Measurements from ENCODE around the gene NDUFS3.
"Not testable (repeated sequence)": the region's sequence is repeated elsewhere in the genome, so short reads cannot be mapped to it uniquely, and the experiment has no call there.

NDUFS3 gene

DNA sequence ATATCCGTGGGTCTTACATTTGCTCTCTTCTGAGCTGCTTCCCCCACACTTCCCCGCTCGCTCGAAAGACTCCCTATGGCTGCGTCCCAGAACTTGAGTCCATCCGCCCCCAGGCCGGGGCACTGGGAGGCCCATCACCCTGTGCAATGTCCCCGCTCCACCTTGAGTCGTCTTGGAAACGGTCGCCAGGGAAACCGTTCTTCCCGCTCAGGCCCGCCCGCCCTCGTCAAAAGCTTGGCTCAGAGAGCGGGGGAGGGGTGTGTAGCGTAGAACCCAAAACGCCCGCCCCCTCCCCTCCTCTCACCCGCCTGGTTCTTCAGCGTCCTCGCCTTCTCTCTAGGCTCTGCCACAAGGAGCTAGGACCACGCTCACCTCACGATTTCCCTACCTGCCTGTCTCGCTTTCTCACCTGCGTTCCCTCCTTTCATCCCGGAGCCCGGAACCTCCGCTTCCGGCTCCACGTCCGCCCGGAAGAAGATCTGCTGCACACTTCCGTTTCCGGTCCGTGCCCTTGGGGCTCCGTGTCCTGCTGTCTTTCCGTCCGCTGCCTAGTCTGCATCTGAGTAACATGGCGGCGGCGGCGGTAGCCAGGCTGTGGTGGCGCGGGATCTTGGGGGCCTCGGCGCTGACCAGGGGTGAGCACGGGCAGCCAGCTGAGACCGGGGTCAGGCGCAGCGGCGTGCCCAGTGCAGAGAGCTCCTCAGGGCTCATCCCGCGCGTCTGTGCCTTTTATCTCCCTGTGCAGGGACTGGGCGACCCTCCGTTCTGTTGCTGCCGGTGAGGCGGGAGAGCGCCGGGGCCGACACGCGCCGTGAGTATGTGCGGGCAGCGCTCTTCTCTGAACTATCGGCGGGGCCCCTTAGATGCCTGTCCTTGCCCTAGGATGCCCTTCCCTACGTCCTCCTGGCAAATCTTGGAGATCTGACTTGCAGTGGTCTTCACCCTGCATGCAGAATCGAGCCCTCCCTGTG lies at the start of gene NDUFS3, which contains the start of gene KBTBD4:
NDUFS3 (plus strand) TSS at position 551 of the 971 bp plus-strand sequence; CDS start at position 569, 18 bp downstream.
KBTBD4 (minus strand) TSS at position 447 of the 971 bp plus-strand sequence; CDS start at position 428, 19 bp downstream.
- peak; percentile 93 for DNase-seq

DNA sequence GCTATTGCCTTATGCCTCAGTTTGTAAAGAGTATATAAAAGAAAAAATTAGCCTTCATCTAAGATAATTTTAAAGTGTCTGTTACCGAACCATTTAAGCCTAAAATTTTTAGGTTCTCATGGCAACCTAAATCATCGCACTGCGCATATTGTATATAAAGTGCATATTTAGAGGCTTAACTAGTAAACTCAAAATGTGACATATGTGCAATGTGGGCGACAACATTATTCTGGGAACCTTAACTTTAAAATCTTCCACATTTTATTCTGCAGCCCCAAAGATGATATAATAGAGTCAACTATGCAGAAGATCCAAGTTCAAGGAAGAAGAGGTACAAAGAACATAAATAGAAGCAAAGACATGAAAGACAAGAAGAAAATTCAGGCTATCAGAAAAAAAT lies 48.9 kb upstream of the NDUFS3 start:
- DNase-seq, result no peak

DNA sequence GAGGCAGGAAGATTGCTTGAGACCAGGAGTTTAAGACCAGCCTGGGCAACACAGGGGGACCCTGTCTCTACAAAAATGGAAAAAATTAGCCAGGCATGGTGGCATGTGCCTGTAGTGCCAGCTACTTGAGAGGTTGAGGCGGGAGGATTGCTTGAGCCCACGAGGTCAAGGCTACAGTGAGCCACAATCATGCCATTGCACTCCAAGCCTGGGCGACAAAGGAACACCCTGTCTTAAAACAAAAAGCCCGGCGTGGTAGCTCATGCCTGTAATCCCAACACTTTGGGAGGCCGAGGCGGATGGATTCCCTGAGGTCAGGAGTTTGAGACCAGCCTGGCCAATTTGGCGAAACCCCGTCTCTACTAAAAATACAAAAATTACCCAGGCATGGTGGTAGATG lies 48.2 kb upstream of the NDUFS3 start:
- not testable (repeated sequence) for DNase-seq

DNA sequence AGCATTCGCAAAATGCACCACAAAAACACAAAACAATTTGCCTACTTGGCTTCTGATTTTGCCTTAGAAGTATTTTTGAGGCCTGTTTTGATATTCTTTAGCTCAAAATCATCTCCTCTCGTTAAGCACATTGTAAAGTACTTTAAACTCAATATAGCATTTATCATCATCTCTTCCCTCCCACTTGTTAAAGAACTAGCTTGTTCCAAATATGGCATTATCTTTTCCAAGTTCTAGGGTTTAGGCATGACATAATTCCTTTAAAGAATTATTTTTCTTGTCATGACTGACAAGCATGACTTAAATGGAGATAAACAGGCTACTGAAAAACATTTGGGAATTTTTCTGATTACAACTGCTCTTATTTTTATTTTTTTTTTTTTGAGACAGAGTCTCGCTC lies 47.2 kb upstream of the NDUFS3 start:
- DNase-seq, result no peak

DNA sequence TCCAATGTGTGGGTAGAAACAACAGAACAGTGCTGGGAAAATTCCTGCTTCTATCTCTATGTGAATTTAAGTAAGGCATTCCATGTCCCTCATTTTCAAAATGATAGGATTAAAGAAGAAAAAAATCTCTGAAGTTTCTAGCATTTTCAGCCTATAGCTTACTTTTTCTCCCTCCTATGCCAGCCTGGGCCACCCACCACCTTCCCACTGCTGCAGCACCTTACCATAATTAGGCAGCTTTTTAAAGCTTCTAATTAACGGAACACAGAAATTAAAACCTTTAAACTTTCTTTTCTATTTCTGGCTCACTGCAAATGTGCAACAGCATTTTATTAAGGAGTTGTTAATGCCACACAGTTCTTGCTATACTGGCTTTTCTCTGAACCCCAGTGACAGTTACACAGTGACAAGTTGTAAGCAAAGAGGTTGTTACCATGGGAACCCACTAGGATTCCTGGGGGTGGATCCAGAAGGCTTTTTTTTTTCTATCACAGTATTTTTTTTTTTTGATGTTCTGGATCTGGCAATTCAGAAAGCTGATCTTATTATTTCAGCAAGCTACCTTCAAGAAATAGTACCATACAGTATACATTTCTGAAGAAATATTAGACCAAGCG lies 46.2 kb upstream of the NDUFS3 start:
- no peak for DNase-seq

DNA sequence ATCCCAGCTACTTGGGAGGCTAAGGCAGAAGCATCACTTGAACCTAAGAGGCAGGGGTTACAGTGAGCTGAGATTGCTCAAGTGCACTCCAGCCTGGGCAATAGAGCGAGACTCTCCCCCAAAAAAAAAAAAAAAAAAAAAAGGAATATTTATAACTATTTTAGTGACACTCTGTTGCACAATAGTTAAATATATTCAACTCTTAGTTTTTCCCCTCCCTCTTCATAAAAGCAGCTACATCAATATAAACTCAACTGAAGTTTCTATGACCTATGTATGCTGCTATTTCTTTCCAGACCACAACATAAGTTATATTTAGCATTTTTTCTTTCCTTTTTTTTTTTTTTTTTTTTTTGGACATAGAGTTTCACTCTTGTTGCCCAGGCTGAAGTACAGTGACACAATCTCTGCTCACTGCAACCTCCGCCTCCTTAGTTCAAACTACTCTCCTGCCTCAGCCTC lies 45.2 kb upstream of the NDUFS3 start:
- DNase-seq, result no peak

DNA sequence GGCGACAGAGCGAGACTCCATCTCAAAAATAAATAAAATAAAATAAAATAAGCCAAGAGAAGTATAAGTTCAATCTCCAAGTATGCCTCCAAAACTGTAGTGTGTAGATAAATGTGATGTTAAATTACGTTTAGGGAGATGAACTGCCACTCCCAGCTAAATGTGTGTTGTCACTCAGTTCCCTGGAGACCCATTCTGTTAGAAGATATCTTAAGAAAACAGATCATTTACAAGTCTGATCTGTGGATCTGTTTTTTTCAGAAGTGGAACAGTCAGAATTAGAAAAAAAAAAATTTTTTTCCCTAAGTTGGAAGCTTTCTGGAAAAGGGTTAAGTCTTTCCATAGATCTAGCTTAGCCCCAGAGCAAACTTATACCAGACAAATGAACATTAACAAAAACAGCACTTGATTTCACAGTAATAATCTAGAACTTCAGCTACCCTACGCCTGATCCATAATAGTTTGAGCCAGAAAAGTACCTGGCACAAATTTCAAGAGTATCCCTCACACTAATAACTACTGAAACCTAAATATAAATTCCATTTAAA lies 44.1 kb upstream of the NDUFS3 start:
- no peak for DNase-seq

DNA sequence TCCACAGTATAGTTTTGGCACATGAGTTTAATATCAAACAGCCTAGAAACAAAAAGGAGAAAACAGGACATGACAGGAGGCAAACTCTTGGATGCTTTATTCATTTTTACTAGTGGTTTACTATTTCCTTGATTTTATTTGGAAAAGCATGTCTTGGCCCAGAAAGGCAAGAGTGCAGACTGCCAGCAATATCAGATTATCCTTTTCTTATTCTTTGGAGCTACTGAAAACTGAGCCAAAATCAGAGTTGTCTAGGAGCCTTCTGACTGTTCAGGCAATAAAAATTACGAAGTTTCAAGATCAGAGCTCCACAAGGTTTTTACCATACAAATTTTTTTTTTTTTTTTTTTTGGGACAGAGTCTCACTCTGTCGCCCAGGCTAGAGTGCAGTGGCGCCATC lies 42.0 kb upstream of the NDUFS3 start:
- no peak for DNase-seq

DNA sequence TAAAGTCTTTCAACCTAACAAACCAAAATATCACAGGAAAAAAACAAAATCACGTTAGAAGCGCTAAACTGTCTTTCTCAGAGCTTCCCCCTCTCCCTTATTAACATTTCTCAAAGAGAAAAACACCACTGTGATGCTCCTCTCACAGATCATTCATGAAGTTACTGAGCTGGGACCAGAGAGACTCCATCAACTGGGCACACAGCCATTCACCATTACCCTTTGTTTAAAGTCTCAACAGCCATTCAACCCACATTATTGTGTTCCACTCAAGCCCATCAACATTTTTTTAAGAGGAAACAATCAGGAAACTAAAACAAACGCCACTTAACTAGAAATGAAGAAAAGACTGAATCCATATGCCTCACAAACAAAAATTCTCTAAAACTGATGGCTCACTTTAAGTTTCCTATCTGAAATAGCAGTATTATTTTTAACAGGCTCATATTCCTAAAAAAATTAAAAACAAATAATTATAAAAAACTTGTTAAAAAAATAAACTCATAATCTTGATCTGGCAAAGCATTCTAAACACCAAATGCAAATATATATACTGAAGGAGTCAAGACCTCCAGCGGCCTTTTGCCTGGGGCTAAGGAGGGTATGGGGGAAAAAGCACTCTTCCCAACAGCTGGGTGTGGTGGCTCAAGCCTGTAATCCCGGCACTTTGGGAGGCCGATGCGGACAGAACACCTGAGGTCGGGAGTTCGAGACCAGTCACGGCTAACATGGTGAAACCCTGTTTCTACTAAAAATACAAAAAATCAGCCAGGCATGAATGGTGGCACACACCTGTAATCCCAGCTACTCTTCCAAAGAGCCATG lies 39.9 kb upstream of the NDUFS3 start:
- DNase-seq, result no peak

DNA sequence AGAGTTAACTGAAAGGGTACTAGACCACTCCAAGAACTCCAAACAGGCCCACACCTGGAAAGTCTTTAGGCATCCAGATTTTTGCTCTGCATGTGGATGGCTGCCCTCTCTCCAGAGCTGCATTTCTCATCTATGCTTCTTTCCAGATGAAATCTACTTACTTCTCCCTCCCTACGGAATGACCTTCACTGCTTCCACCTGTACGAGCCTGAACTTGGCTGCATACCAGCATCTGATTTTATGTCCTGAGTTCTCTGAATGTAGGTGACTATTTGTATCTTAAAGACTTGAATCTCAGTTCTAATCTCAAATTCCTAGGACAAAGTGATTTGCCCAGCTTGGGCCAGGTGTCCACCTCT lies 39.2 kb upstream of the NDUFS3 start:
- DNase-seq, result no peak

DNA sequence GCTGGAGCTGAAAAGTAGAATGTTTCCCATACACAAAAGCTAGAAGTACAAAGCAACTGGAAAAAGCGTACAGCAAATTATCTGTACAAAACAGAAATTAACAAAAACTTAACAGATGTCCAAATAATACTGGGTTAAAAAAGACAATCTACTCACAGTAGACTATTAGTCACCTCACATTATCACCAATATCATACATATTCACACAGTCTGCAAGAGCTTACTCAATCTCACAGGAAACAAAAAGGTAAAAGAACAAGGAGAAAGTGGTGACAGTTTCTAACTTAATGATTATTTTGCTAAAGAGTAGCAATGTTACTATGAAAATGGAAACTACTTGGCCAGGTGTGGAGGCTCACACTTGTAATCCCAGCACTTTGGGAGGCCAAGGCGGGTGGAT lies 37.8 kb upstream of the NDUFS3 start:
- DNase-seq, result no peak

DNA sequence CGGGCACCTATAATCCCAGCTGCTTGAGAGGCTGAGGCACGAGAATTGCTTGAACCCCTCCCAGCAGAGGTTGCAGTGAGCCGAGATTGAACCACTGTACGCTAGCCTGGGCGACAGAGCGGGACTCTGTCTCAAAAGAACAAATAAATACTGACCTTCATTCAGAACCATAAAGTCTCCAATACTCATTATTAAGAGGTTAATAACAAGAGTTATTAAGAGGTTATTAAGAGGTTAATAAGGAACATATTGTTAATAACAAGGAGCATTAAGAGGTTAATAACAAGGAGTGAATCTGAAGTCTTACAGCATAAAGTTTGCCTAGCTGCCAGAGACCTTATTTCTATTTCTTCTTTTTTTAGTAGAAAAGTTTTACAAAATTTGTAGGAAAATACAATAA lies 33.6 kb upstream of the NDUFS3 start:
- no peak for DNase-seq

DNA sequence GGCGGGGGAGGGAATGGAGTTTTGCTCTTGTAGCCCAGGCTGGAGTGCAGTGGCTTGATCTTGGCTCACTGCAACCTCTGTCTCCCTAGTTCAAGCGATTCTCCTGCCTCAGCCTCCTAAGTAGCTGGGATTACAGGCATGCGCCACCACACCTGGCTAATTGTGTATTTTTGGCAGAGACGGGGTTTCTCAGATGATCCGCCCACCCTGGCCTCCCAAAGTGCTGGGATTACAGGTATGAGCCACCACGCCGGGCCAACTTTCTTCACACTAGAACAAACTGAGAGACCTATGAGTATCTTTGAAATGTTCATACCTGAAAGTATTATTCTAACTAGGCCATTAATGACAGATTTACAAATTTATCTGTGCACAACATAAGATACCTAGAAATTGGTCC lies 32.6 kb upstream of the NDUFS3 start:
- not testable (repeated sequence) for DNase-seq

DNA sequence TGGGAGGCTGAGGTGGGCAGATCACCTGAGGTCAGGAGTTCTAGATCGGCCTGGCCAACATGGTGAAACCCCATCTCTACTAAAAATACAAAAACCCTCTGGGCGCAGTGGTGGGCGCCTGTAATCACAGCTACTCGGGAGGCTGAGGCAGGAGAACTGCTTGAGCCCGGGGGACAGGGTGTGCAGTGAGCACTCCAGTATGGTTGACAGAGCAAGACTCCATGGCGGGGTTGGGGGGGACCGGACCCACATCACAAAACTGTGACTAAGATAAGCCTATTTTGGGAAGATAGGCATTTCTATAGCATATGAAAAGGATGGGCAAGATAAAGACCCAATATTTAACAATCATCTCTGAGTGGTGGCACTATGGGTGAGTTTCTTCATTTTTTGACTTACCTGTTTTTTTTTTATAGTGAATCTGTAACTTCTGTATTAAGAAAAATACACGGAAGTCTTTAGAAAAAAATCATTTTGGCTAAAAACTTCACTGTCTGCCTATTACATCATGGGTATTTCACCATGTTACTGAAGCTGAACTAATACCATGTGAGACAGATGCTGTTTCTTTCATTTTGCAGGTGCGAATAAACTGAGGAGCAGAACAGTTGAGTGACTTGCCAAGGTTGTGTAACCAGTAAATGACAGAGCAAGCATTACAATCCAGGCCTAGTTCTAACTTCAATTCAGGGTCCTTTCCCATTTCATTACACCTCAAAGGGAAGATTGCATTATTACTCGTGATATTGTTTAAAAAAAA lies 28.4 kb upstream of the NDUFS3 start:
- no peak for DNase-seq

DNA sequence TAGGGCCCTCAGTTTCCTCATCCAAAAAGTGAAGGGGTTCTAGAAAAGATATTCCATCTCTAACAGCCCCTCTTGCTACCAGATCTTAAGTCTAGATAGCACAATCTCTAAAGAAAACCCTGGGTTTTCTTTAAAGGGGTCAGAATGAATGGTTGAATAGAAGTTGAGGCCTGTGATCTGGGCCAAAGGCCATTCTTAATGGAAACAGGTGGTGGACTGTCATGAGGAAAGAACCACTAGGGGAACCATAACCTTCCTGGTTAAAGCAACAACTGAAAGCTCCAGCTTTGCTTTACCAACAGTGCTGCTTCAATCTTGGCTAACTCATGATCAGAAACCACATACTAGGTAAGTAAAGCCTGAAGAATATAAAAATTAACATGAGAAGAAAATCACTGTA lies 27.8 kb upstream of the NDUFS3 start:
- no peak for DNase-seq

DNA sequence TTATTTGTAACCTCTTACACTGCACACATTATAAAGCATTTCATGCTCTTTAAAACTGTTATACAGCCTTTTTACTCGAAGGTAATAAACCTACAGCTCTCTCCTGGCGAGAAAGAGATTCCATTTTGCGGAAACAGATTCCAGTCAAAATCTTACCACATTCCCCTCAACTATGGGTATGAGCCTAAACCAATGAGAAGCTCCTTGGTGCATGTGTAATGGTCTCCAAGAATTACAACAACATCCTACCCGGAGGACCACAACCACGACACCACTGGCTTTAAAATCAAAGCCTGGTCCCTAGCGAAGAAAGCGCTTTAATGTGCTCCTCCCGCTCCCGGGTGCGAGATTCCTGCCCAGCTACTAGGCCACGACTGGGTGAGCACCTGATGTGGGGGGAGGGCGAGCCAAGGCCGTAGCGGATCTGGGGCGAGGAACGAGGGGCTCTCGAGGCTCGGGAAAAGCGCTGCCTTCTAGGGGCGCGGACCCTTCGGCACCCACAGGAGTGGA lies 26.8 kb upstream of the NDUFS3 start:
- no peak for DNase-seq

DNA sequence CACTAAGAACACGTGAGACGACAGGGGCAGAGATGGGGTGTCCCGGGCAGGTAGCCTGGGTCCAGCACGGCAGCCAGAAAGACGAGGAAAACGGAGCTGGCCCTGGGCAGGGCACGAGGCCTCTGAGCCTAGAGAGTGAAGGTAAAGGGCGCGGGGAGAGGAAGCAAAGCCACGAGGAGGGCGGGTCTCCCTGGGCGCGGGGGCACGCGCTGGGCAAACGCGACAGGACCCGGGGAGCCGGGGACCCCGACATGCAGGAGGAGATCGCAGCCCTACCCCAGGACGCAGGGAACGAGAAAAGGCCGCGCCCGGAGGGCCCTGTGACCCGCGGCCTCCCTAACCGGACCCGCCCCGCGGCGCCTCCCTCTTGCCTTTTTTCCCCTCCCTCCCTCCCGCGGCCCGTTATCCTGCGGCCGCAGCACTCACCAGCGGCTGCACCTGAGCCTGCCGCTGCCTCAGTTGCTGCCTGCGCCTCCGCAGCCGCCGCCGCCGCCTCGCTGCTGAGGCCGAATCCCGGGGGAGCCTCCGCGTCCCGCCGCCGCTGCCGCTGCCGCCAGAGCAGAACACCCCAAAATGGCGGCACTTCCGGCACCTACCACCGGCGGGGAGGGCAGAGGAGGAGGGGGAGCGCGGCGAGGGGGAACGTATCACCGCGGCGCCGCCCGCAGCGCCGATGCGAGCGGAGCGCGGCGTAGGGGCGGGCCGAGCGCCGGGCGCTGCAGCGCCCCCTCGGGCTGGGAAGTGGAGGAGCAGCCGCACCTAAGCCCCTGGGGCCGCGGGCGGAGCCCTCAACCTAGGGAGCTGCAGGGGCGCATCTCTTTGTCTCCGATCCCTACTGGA lies 26.1 kb upstream of the NDUFS3 start, which contains the start of gene CELF1:
CELF1 (minus strand) TSS at position 567 of the 840 bp plus-strand sequence. CDS start 53,609 bp downstream, outside the sequence.
- peak; percentile 93 for DNase-seq

DNA sequence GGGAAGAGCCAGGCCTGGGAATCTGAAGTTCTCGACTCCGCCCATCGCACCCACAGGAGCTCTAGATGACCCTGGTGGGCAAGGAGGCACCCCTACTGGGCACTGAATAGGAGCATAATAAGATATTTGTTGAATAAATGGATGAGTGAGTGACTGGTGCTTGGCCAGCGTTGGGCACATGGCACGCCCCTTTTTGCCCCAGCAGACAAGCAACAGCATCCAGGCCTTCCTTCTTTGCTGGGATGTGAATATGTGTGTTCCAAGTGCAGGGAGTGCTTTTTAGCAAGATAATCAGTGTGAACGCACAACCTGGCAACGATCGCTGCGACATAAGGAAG lies 25.5 kb upstream of the NDUFS3 start:
- no peak for DNase-seq

DNA sequence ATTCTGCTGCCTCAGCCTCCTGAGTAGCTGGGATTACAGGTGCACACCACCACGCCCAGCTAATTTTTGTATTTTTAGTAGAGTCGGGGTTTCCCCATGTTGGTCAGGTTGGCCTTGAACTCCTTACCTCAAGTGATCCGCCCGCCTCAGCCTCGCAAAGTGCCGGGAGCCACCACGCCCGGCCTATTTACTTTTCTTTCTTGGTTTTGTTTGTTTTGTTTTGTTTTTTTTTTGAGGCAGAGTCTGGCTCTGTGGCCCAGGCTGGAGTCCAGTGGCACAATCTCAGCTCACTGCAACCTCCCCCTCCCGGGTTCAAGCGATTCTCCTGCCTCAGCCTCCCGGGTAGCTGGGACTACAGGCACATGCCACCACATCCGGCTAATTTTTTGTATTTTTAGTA lies 21.9 kb upstream of the NDUFS3 start:
- DNase-seq, result not testable (repeated sequence)

DNA sequence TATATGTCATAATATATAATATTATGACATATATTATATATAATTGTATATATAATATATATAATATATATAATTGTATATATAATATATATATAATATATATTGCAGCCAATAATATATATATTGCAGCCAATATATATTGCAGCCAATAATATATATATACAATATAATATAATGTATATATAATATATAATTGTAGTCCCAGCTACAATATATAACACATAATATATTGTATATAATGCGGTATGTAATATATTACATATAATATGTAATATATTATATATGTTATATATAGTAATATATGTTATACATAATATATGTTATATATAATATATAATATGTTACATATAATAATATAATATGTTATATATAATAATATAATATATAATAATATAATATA lies 20.2 kb upstream of the NDUFS3 start:
- no peak for DNase-seq

DNA sequence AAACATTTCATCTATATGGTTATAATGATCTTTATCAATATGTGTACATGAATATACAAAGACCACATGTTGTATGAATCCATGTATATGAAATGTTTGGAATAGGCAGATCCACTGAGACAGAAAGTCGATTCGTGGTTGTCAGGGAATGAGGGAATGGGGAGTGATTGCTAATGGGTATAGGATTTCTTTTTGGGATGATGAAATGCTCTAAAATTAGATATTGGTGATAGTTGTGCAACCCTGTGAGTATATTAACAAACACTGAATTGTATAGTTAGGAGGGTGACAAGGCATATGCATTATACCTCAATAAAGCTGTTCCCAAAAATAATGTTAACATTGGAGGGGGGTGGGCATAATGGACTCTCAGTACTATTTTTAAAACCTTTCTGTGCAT lies 18.4 kb upstream of the NDUFS3 start:
- DNase-seq, result no peak
